Stimulated activated CD4-positive, alpha-beta T cell treated with anti-CD3 and anti-CD28 coated beads, TNF-alpha, amount 100 ng/mL, for 24 hours (primary cell): ENCODE data around the gene B3GNT8.
"Not testable (repeated sequence)": the region's sequence is repeated elsewhere in the genome, so short reads cannot be mapped to it uniquely, and the experiment has no call there.

Experiments used
- DNase-seq, 3 experiments: peaks; one replicate each; pipeline ENCODE4 v3.0.0-alpha.2; 2020; ENCODE audit warnings: low read depth in 3 of 3

B3GNT8 gene

DNA sequence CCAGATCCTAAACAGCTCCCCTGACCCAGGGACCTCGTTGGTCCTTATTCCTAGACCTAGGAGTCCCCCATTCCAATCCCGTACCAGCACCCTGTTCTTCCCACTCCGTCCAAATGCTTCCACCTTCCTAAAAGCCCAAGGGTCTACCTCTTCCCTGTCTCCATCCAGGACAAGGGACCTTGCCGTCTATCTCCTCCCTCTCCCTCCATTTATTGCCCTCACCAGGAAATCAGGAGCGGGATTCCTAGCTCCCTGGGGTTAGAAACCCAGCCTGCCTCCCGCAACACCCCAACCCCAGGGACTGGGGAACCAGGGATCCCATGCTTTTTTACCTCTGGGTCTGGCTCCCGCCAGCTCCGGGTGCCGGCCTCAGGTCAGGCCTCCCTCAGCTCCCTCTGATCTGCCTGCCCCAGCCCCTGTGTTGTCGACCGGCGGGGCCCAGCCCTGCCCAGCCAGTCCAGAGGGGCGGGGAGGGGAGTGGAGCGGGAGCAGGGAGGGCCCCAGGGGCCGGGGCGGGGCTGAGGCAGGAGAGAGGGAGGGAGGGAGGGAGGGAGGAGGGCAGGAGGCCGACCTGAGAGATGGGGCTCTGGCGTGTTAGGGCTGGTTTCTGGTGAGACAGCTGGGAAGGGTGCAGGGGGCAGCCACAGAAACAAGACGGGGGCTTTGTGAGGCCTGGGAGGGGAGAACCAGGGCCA lies at the start of gene B3GNT8:
TSS of gene B3GNT8 (minus strand) at position 423 of the 695 bp plus-strand sequence. CDS start 596 bp downstream, outside the sequence.
- peak in 1 of 3 experiments; percentile 55 for DNase-seq

GRCh38 chr19:41476583-41476982 lies 49.4 kb upstream of the B3GNT8 start:
- no peak for DNase-seq

DNA sequence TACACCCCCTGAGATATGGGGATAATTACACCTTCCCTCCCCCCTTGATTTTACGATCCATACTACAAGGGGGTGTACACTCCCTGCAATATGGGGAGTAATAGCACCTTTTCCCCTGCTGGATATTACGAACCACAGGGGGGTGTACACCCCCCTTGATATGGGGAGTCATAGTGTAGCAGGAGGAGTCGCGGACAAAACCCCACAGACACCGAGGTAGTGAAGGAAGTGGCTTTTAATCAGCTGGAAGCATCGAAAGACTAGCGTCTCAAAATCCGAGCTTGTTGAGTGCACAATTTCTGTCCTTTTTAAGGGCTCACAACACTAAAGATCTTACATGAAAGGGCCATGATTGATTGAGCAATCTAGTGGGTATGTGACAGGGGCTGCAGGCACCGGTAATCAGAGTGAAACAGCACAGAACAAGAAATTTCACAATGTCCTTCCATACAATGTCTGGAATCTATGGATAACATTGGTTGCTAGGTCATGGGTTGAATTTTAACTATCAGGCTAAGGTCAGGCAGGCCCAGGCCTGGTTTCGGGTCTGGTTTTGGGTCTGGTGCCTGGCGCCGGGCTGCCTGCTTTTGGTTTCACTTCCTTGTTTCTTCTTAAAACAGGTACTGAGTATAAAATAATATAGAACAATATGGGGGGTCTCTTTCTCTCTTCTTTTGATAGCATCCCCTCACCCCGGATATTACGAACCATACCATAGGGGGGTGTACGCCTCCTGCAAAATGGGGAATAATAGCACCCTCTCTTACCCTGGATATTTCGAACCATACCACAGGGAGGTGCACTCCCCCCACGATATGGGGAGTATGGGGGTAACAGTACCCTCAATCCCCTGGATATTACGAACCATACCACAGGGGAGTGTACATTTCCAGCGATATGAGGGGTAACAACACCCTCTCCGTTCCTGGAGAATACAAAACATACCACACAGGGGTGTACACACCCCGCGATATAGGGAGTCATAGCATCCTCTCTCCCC lies 36.4 kb upstream of the B3GNT8 start:
- not testable (repeated sequence) for DNase-seq

GRCh38 chr19:41462497-41462896 lies 35.3 kb upstream of the B3GNT8 start:
- no peak for DNase-seq

DNA sequence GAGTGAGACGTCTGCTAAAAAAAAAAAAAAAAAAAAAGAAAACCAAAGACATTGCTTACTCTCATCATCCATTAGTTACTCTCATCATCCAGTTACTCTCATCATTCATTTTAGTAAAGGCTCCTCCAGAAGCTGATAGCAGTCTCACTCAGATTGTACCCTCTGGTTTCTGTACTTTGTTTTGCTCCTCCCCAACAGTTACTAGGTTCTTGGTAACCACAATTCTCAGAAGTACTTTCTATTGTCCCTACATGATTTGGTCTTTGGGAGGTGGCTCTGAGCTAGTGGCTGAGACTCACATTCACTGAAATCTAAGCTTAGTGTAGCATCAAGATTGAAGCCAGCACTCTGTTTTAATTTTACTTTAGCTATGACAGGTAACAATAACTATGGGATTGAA lies 30.1 kb upstream of the B3GNT8 start:
- DNase-seq, result no peak

- no peak for DNase-seq
Observed at GRCh38 chr19:41456342-41456918, 29.3 kb upstream of the B3GNT8 start.

DNA sequence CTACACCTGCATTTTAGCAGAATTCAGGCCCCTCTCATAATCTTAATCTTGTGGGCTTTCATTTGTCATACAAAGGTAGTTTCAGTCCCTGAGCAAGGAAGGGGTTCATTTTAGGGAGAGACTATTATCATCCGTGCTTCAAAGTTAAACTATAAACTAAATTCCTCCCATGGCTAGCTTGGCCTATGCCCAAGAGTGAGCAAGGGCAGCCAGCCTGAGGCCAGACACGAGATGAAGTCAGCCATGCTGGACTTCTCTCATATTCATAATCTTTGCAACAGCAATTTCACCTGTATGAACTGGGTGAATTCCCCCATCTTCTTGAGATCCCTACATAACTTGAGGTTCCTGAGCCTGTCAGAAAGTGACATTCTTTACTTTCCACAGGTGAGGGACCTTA lies 28.8 kb upstream of the B3GNT8 start:
- DNase-seq, result no peak

DNA sequence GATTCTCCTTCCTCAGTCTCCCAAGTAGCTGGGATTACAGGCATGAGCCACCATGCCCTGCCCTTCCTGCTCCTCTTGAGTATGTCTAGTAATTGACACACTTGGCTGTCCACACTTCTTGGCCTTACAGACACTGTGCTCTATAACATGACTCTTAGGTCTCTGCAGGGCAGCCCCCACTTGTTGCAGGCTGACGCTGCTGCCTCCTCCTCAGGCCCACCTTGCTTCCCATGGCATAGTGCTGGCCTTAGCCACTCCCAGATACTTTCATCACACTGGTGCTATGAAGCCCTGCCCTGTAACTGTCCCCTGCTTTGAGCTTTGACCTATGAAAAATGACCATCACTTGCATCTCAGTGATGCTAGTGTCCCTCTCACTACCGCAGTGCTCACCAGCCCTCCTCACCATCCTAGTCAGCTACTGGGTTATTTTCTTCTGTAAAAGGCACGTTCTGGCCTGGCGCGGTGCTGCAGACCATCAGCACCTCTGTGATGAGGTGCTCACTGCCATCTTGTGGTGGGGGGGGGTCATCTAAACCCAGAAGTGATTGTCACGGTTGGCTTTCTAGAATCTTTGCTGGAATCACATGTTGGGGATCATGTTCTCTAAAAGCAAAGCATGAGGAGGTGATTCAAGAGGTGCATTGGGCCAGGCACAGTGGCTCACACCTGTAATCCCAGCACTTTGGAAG lies 25.6 kb upstream of the B3GNT8 start:
- DNase-seq, result no peak

DNA sequence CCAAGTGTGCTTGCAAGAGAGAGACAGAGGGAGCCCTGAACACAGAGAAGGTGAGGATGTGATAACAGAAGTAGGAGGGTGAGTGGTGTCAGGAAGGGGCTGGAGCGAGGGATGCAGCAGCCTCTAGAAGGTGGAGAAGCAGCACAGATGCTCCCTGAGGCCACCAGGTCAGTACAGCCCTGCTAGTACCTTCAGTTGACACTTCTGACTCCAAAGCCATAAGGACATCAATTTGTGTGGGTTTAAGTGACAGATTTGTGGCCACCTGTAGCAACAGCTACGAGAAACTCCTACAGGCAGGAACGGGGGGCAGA lies 22.6 kb upstream of the B3GNT8 start:
- no peak for DNase-seq

DNA sequence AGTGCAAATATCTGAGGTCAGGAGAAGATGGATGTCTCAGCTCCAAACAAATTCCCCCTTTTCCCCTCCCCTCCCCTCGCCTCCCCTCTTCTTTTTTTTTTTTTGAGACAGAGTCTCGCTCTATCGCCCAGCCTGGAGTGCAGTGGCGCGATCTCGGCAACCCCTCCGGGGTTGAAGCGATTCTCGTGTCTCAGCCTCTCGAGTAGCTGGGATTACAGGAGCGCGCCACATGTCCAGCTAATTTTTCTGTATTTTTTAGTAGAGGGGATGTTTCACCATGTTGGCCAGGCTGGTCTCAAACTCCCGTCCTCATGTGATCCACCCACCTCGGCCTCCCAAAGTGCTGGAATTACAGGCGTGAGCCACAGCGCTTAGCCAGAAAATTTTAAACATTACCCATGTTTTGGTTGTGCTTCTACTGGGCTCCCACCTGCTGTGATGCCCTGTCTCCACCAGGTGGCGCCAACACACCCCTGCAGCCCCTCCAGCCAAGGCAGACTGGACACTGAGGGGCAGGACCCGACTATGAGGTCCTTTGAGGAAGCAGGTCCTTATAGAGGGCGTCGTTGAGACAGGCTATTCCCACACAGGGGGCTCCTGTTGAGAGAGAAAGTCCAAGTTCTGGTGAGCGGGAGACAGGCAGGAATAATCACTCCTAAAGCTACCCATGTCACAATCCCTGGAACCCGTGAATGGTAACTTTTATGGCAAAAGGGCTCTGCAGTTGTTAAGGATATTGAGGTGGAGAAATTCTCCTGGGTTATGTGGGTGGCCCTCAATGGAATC lies 22.1 kb upstream of the B3GNT8 start:
- peak; percentile 42 to 68 (median 56) for DNase-seq

GRCh38 chr19:41447732-41448332 lies 20.7 kb upstream of the B3GNT8 start:
- no peak for DNase-seq

DNA sequence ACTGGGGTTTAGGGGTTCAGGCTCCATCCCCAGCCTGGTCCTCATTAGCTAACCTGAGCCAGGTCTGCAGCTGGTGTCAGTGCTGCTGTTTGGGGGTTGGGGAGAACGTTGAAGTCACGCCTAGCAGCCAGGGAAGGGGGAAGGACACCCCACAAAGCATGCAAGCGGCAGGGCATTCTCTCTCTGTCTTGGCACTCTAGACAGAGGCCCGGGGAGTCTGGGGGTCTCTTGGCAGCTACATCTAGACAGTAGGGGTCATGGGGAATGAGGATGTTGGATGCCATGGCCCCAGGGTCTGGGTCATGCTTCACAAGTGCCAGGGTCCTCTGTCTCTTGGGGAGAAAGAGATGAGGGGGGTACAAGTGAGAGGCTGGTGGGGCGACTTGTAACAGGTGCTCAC lies 18.4 kb upstream of the B3GNT8 start:
- no peak for DNase-seq

DNA sequence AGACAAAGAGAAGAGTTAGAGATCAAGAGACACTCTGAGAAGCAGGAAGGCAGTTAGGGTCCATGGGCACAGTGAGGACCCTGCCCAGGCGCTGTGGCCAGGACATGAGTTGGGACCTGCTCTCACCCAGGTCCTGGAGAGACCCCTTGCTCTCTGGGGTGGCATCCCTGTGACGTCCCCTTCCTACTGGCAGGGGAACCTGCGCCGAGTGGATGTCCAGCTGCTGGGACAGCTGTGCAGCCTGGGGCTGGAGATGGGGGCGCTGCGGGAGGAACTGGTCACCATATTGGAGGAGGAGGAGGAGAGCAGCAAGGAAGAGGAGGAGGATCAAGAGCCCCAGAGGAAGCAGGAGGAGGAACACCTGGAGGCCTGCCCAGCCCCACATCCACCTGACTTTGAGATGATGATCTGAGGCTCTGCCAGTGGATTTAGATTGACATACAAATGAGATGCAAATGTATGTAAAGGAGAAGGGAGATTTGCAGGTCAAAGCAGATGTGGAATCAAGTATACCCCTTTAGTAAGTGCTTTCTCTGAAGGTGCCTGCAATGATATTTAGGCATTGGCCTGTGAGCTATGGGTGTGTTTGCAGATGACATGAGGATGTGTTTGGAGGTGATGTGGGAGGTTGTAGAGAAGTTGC lies 16.8 kb upstream of the B3GNT8 start:
- DNase-seq, result no peak

- DNase-seq, result no peak
Observed at GRCh38 chr19:41442473-41443355, 15.5 kb upstream of the B3GNT8 start, which contains the start of gene ERICH4. ERICH4 (plus strand) TSS chr19:41443156; CDS start chr19:41443170, 14 bp downstream.

- no peak for DNase-seq
Observed at GRCh38 chr19:41441321-41441945, 14.3 kb upstream of the B3GNT8 start.

DNA sequence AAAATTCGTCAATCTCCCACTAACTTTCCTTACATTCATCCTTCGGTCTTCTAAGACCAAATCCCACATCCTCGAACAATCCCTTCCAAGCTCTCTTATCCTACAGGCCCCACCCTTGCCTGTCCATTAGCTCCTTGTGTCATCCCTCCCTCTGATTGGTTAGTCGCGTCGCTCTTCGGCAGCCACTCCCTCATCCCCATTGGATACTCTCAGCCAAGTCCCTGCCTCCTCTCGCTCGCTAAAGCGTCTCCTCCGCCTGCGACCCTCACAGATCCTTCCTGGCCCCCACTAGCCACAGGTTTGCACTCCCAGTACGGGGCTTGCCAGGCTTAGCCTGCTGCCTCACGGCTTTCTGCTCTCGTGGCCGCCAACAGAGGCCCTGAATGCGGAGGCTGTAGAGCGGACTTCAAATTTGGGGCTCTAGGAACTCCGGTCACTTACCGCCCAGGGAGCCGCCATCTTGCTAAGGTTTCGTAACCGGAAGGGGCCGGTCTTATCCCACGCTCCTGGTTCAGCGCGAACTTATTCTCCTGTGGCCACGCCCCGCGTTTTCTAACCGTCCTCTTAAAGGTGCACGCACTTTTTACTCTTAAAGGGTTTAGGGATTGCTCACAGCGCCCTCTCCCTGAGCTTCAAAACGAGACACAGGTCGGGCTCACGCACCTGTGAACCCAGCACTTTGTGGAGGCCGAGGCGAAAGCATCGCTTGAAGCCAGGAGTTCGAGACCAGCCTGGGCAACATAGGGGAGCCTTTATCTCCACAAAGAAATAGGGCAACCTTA lies 12.5 kb upstream of the B3GNT8 start, which contains the start of gene DMAC2:
TSS of gene DMAC2 (minus strand) at position 472 of the 782 bp plus-strand sequence. CDS start at position 459, 13 bp downstream.
- DNase-seq, result peak; percentile 91 to 97 (median 94)

- no peak for DNase-seq
Observed at GRCh38 chr19:41437944-41438574, 10.9 kb upstream of the B3GNT8 start.
